ENCODE data around the gene TTC4.

The TTC4 gene, protein sequence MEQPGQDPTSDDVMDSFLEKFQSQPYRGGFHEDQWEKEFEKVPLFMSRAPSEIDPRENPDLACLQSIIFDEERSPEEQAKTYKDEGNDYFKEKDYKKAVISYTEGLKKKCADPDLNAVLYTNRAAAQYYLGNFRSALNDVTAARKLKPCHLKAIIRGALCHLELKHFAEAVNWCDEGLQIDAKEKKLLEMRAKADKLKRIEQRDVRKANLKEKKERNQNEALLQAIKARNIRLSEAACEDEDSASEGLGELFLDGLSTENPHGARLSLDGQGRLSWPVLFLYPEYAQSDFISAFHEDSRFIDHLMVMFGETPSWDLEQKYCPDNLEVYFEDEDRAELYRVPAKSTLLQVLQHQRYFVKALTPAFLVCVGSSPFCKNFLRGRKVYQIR
- total RNA-seq: 1.9 to 4.4 reads per million in 2 experiments

DNA sequence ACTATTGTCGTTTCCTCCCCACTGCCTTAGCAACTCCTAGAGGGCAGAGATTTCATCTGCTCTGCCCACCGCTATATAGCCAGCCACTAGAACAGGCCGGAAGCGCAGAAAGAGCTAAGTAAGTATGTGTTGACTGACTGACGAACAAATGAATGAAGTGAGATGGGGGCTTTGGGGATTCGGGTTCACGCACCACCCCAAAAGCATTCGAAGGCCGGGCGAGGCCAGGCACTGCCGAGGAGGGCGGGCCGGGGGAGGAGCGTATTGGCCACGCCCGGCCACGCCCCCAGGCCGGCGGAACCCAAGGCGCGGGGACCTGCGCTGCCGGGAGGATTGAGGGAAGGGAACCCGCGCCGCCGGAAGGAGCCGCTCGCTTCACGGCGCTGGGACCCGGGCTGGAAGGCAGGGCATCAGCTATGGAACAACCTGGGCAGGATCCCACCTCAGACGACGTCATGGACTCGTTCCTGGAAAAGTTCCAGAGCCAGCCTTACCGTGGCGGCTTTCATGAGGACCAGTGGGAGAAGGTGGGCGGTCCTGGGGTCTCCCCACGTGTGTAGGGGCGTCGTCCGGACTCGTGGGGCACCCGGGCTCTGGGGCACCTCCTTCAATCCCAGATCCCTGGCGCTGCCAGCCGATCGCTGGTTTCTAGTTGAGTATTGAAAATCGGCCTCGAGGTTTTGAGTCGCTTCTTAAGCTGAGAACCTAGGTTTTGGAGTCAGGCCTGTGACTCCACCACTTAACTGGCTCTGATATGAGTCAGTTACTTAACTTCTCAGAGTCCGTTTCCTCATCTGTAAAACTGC lies at the start of gene TTC4:
Gene TTC4 (plus strand): TSS at position 369 of the 806 bp plus-strand sequence. CDS start 48 bp downstream, at position 417.
- peak; percentile 74 for DNase-seq (ENCODE audit: low read depth)

DNA sequence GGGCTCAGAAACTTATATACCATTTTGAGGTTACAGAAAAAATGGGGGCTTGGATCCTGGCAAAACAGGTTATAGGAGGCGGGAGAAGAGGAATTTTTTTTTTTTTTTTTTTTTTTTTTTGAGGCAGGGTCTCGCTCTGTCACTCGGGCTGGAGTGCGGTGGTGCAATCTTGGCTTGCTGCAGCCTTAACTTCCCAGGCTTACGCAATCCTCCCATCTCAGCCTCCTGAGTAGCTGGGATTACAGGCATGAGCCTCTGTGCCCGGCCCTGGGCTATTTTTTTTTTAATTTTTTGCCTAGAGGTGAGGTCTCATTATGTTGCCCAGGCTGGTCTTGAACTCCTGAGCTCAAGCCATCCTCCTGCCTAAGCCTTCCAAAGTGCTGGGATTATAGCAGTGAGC lies 49.3 kb upstream of the TTC4 start:
- DNase-seq (ENCODE audit: low read depth): no peak

DNA sequence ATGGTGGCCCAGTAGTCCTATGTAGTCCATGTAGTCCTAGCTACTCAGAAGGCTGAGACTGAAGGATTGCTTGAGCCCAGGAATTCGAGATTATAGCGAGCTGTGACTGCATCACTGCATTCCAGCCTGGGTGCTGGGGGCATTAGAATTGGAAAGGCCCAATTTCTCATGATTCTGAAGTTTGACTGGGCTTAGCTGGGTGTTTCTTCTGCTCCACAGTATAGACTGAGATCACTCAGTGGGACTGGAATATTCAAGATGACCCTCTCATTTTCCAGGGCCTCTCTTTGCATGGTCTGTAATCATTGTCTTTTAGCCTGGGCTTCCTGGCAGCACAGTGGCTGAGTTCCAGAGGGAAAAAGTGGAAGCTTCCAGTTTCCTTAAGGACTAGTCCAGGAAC lies 47.9 kb upstream of the TTC4 start:
- no peak for DNase-seq (ENCODE audit: low read depth)

DNA sequence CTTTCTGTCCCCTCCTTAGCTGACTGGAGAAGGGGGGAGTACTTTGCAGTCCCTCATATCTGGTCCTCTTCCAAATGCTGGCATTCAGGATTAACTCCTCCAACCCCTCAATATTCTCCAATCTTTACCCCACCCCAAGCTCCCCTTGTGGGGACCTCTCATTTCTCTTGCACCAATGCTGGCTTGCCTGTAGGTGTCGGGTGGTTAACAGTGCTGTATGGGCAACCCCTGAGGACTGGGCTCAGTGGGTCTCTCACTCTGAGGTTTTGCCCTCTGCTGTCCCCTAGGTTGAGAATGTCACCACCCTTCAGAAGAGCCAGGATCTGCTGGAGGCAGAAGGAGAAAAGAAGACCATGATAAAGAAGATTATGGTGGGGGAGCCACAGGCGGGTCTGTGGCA lies 47.1 kb upstream of the TTC4 start:
- DNase-seq (ENCODE audit: low read depth): no peak

DNA sequence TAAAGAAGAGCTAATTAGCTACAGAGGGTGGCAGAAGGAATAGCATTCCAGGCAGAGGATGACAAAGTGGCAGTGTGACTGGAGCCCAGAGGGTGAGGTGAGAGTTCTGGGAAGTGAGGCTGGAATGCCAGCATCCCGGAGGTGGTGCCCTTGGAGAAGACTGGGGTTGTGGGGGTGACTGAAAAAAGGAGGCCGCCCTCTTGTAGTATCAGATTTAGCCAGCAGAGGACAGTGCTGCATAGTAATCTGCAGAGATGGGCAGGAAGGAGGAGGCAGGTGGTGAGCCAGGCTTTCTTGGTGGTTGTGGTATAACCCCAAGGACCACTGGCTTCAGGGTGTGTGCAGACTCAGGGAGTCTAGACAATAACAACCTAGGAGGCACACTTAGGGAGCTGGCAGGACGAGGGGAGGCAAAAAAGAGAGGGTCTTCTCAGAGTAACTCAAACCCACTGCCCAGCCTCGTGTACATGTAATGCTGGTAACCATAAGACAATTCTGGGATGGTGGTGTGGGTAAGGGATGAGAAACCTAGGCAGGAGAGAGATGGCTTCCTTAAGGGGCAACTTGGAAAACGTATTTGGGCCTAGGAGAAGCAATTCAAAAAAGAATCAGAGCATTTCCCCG lies 43.6 kb upstream of the TTC4 start:
- DNase-seq (ENCODE audit: low read depth): peak; percentile 45

DNA sequence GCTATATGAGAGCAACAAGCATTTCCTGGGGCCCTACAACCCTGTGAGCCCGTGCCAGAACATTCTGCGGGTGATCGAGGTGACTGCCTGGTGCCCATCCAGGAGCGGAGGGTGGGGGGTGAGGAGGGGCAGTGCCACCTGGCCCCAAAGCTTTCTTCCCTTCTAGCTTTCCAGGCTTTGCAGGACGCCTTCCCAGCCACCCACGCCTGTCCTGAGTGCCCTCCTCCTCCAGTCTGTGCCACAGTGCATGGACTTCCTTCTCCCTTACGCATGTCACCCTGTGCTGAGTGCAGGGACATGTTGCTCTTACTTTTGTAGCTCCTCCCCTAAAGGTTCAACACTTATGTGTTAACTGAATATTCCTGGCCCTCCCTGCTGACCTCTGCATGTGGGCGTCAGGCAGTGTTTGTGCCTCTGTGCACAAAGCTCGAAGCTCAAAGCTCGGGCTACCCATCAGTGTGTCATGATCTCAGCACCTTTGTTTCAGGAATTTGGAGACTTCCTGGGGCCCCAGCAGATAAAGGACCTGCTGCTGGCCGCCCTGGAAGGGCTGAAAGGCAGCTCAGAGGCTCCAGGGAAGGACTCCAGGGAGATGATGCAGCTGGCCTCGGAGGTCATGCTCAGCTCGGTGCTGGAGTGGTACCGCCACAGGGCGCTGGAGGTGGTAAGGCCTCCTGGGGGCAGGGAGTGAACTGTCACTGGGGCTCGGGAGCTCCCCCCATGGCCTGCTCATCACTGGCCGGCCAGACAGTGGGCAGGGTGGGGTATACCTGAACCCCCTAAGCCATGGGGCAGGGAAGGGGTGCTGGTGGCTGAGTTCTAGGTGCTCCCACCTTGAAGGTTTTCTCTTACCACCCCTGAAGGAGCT lies 36.7 kb upstream of the TTC4 start:
- no peak for DNase-seq (ENCODE audit: low read depth)

DNA sequence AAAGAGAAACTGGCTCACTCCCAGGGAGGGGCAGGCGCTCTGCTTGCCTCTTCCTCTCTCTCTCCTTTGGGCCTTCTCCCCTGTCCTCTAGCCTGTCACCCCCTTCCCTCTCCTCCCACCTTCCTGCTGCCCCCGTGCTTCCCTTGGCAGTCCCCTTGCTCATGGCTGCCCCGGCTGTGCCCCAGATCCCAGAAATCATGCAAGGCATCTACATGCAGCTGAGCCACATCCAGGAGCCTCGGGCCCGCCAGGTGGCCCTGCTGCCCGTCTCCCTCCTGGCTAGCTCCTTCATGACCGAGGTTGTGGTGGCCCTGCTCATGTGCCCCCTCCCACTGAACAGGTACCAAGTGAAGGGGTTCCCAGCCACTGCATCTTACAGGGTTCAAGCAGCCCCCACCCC lies 36.0 kb upstream of the TTC4 start:
- DNase-seq (ENCODE audit: low read depth): no peak

DNA sequence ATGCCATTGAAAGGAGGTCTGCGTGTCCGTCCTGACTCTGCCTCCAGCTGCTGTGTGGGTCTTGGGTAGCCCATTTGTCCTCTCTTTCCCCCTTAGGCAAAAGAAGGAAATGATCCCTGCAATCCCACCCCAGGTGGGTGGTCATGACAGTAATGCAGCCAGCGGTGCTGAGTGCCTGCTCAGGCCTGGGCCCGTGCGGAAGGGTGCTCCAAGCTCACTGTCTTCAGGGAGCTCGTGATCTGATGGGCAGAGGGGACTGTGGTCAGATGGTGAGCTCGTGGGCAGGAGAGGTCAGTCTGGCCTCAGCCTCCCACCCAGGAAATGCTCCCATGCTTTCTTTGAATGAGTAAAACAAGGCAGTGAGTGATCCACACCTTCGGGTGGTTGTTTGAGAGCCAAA lies 35.3 kb upstream of the TTC4 start:
- no peak for DNase-seq (ENCODE audit: low read depth)

DNA sequence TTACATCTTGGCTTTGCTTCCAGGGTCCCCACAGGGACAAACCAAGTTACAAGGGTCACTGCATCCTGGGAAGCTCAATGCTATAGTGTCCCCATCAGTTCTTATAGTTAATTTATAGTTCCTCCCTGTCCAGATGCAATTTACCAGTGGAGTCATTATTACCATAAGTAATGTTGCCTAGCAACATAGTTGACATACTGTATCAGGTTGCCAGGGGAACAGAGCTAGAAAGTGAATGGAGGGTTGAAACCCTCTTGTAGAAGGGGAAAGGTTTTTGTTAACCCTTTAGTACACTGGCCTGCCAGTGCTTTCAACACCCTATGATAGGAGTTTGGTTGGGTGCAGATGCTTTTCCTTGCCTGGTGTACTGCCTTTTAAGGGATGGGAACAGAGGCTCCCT lies 34.3 kb upstream of the TTC4 start:
- DNase-seq (ENCODE audit: low read depth): no peak

DNA sequence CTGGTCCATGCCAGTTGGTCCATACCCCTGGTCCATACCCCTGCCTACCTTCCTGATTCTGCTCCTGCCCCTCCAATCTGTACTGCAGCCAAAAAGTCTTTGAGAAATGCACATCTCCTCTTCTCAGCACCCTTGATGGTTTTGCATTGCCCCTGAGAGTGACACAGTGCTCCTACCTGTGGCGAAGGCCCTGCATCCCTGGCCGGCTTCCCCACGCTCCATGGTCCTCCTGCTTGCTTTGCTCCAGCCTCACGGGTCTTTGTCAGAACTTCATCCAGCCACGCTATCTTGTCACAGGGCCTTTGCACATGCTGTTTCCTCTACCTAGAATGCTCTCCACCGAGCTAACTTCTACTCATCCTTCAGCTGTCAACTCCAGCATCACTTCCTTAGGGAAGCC lies 32.2 kb upstream of the TTC4 start:
- DNase-seq (ENCODE audit: low read depth): no peak

DNA sequence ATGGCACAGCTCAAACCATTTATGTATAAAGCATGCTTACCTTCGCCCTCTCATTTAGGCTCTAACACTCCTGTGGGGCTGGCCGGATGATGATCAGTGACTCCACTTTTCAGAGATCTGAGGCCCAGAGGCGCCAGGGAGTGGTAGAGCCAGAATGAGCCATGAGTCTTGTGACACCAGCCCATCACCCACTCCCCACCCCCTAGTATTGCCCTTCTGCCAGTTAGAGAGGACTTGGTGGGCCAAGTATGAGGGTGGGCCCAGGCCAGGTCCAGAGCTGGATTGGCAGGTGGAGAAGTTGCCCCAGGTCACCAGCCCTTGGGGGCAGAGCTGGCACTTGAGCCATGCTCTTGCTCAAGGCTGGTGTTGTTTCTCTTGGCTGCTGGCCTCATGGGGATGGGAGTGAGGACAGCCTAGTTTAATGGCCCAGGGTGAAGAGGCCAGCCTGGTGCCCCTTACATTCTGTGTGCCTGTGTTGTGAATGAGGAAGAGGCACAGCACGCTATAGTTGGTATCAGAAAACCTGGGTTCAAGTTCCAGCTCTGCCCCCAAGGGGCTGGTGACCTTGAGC lies 30.2 kb upstream of the TTC4 start:
- no peak for DNase-seq (ENCODE audit: low read depth)

DNA sequence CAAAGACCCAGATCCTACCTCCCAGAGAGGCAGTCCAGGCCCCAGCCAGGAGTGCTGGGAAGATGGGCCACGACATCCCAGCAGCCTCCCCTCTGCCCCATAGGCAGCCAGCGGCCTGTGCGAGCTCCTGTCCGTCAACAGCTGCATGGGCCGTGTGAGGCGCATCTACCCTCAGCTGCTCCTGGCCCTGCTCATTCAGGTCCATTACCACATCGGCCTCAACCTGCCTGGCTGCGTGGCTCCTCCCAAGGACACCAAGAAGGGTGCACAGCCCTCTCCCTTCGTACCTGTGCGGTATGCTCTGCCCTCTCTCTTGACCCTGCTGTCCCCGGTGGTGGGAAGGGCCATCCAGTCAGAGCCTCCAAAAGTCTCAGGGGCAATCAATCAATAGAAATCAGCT lies 29.5 kb upstream of the TTC4 start:
- no peak for DNase-seq (ENCODE audit: low read depth)

DNA sequence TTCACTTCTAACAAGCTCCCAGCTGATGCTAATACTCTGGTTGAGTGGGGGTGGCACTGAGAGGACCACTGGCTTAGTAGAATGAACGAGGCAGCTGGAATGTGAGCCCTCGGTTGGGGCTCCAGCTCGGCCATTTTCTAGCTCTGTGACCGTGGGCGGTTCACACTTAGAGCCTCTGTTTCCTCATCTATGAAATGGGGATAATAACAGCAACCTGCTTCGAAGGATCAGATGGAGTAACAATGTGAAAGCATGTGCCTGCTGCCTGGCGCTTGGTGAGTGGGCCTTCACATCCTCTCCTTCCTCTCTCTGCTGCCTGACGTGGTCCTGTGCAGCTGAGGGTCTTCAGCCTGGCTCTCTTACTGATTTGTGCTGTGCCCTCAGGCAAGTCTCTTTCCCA lies 20.9 kb upstream of the TTC4 start:
- DNase-seq (ENCODE audit: low read depth): no peak

DNA sequence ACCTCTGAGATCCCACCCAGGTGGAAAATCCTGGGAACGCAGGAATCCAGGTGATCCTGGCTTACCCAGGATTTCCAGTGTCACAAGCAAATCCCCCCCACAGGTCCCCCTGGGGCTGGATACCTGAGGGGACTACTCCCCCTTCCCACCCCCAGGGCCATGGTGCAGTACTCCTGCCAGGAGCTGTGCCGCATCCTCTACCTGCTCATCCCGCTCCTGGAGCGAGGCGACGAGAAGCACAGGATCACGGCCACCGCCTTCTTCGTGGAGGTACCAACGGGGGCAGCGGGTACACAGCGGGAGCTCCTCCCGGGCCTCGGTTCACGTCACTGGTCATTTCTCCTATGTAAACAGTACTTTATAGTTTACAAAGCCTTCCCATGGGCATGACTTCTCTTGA lies 20.4 kb upstream of the TTC4 start:
- no peak for DNase-seq (ENCODE audit: low read depth)

DNA sequence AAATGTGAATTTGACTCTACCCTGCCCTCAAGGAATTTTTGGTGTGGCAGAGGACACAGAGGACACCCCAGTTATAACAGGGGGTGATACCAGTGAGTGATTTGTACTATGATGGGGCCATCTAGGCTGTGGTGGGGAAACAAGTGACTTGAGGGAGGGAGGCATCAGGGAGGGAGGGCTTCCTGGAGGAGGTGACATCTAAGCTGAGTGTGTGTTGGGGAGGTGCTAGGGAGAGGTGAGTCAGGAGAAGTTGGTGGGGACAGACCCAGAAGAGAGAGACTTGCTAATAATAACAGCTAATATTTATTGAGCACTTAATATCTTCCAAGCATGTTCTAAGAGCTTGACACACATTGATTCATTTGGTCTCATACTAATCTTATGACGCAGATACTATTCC lies 19.9 kb upstream of the TTC4 start:
- DNase-seq (ENCODE audit: low read depth): no peak

DNA sequence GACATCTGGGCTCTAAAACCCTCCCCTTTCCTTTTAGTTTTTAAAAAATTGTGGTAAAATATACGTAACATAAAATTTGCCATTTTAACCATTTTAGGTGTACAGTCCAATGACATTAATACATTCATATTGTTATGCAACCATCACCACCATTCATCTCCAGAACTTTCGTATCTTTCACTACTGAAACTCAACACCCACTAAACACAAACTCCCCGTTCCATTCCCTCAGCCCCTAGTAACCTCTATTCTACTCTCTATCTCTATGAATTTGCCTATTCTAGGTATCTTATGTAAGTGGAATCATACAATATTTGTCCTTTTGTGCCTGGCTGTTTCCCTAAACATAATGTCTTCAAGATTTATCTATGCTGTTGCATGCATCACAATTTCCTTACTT lies 19.4 kb upstream of the TTC4 start:
- DNase-seq (ENCODE audit: low read depth): no peak

DNA sequence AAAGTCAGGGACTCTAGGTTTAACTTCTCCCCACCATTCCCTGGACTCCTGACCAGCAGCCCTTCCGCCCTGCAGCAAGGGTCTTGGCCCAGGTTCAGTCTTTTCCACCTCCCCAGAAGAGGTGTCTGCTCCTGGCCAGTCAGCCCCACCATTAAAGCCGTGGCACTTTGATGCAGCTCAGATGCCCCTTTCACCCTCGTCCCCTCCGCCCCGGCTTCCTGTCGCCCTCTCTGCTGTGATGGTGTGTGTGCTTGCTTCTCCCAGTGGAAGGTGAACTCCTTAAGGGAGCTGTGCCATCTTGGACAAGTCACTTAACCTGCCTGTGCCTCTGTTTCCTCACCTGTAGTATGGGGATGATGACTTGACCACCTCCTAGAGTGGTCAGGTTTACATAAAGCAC lies 17.8 kb upstream of the TTC4 start:
- no peak for DNase-seq (ENCODE audit: low read depth)

DNA sequence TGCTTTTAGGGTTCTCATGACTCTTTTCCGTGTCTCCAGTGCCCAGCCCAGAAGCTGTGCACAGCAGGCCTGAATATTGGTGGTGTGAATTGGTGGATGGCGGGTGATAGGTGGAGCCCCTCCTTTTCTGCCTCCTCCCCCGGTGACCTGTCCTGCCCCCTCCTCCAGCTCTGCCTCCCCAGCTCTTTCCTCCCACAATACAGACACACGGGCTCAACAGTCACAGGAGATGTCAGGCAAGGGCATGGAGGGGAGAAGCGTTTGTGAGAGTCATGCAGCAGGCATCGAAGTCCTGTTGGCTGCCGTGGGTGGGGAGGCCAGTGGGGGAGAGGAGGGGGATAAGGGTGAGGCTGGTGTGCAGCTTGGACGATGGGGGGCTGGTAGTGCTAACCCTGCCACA lies 17.3 kb upstream of the TTC4 start:
- DNase-seq (ENCODE audit: low read depth): no peak

DNA sequence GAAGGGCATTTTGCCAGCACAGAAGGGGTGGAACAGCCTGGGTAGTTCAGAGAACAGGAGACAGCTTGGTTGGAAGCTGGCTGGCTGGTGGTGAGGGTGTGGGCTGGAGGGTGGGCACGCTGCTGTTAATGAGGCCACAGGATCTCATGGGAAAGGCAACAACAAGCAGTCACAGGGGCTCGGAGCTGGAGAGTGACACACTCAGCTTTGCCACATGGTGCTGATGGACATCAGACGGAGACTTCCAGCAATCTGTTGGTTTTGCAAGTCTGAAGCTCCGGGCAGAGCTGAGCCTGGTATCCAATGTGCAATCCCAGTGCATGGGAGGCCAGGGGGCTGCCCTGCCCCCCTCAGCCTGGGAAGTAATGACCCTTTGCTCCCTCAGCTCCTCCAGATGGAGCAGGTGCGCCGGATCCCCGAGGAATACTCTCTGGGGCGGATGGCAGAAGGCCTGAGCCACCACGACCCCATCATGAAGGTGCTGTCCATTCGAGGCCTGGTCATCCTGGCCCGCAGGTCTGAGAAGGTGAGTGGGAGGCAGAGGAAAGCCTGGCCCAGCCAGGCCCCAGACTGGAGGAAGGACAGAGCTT lies 15.6 kb upstream of the TTC4 start:
- no peak for DNase-seq (ENCODE audit: low read depth)

DNA sequence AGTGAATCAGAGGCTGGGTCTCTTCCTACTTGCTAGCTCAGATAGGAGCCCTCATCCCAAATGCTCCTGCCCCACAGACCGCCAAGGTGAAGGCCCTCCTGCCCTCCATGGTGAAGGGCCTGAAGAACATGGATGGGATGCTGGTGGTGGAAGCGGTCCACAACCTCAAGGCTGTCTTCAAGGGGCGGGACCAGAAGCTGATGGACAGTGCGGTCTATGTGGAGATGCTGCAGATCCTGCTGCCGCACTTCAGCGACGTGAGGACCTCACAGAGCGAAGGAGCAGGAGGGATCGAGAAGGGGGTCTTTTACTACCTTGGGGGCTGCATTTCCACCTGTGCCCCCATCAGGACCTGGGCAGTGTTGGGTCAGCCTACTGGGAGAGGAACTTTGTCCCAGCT lies 14.6 kb upstream of the TTC4 start:
- DNase-seq (ENCODE audit: low read depth): no peak

DNA sequence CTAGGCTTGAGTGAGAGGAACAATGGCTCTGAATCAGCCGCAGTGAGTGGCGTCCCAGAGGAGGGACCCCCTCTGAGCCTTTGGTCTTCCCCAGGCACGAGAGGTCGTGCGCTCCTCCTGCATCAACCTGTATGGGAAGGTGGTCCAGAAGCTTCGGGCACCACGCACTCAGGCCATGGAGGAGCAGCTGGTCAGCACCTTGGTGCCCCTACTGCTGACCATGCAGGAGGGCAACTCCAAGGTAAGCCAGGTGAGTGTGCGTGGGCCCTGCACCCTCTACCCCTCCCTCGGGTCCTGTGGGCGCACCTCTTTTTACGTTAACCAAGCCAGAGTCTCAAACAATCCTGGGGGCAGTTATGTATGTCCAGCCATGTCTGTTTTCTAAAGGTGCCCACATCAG lies 13.7 kb upstream of the TTC4 start:
- DNase-seq (ENCODE audit: low read depth): no peak
